GM18519 (cell line): ENCODE measurements around the gene ACBD4.
"Not testable (repeated sequence)": the region's sequence is repeated elsewhere in the genome, so short reads cannot be mapped to it uniquely, and the experiment has no call there.

Experiments used
- ATAC-seq: cut with Tn5 transposase; IDR thresholded peaks from one replicate; pipeline ENCODE4 v1.9.1; 2021; ENCODE audit warnings: mild to moderate bottlenecking, moderate library complexity; ENCODE audit not compliant: unreplicated experiment, low FRiP score

ACBD4 gene

DNA sequence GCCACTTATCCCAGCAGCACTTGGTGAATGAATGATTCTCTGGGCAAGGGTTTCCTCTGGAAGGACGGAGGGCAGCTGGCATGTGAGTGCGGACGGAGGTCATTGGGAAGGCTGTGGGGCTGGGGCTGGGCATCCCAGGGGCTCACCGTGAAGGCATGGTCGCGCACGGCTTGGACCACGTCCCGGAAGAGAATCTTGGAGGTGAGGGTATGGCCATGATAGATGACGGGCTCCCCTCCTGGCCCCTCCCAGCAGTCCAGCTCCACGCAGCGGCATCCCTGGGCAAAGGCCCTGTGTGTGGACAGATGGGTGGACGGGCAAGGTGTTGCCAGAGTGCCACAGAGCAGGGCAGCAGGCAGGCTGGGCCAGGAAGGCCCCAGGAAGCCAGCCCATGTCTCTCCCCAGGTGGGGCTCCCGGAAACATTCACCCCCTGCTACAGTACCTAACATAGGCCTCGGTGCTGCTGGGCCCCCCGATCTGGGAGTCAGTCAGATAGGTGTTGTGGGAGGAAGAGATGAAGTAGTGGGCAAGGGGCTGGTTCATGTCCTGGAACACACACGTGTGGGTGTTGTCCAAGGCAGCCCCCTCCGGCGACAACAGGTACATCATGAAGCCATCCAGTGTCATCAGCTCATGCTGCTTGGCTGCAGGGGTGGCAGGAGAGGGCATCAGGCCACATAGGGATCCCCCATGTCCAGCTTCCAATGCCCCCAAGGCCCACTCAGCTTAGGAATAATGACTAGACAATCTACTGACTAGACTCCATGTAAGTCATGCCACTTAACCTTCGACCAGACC is 17.4 kb upstream of the ACBD4 start:
- ATAC-seq: no peak

DNA sequence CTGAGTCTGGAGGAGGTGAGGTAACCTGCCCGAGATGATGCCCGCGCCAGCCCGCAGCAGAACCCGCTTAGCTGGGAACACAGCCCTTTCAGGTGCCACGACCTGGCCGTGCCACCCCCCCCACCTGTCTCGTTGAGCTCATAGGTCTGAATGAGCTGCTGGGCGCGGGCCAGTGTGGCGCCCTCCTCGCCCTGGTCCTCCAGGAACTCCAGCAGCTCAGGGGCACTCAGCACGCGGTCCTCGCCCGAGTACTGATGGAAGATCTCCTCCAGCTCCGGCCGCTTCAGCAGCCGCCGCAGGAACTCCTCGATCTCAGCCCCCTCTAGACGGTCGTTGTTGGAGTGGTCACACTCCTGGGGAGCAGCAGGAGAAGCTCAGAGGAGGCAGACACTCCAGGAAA is 16.8 kb upstream of the ACBD4 start:
- no peak for ATAC-seq

DNA sequence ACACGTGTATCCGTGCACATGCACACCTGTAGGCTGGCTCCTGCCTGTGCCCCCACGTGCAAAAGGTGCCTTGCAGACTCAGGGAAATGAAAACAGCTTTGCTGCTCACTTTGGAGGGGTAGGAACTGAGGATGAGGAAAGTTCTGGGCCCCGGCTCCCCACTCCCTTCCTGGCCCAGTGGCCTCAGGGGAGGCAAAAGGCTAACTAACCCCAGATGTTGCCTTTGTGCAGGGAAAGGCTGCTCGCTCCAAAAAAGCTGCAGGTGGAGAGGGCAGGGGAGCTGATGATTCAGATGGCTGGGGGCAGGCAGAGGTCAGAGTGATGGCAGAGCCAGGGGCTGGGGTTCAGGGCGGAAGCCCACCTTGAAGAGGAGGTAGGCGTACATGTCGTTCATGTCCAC is 15.5 kb upstream of the ACBD4 start:
- no peak for ATAC-seq

DNA sequence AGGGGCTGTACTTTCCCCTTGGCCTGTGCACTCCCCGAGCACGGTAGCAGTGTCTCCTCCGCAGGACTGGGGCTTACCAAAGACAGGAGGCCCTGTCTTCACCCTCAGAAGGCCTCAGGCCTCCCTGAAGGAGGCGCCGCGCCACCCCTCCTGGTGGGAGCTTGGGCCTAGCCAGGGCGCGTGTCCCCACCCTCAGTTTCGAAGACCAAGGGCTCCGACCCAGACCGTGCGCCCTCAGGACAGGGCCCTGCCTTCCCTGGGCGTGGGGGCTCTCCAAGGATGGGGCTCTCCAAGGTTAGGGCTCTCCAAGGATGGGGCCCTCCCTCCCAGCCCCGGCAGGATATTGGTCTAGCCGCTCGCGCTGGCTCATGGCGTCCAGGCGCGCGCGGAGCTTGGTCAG is 14.9 kb upstream of the ACBD4 start:
- no peak for ATAC-seq

DNA sequence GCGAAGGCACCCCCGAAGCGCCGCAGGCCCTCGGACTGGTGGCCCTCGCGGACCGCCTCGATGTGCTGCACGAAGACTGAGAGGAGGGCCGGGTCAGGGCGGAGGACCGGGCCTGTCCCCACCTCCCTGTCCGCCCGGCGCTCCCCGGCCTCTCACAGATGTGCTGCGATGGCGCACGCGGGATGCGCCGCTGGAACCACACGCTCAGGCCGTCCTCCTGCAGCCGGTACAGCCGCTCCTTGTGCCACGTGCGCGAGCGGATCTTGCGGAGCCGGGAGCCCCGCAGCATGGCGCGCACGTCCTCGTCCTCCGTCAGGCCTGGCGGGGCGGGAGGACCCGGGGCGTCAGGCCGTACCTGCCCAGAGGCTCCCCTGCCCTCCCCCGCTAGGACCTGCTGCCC is 14.4 kb upstream of the ACBD4 start:
- no peak for ATAC-seq

DNA sequence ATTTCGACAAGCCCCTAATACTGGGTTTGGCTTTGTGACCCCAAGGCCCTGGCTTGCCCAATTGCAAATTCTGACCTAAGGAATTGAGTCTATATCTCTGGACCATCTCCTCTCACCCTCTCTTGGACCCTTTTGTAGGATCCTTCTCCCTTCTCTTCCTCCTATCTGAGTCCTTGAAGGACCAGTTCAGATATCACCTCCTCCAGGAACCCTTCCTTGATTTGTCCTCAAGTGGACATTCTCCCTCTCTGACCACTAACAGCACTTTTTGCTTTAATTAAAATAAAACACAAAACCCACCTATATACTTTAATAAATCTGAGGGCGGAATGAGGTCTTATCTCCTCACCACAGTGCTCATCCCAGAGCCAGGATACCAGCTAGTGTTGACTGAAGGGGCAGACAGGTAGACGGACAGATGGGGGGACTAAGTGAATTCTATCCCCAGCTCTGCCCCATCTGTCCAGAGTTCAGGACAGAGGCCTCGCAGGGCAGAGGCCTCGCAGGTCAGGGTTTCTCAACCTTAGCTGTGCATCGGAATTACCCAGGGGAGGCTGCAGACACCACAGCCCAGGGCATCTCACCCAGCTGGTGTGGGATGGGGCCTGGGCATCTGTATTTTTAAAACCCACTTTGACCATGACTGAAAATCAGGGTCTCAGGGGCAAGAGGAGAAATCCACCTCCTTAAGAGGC is 12.3 kb upstream of the ACBD4 start:
- no peak for ATAC-seq

DNA sequence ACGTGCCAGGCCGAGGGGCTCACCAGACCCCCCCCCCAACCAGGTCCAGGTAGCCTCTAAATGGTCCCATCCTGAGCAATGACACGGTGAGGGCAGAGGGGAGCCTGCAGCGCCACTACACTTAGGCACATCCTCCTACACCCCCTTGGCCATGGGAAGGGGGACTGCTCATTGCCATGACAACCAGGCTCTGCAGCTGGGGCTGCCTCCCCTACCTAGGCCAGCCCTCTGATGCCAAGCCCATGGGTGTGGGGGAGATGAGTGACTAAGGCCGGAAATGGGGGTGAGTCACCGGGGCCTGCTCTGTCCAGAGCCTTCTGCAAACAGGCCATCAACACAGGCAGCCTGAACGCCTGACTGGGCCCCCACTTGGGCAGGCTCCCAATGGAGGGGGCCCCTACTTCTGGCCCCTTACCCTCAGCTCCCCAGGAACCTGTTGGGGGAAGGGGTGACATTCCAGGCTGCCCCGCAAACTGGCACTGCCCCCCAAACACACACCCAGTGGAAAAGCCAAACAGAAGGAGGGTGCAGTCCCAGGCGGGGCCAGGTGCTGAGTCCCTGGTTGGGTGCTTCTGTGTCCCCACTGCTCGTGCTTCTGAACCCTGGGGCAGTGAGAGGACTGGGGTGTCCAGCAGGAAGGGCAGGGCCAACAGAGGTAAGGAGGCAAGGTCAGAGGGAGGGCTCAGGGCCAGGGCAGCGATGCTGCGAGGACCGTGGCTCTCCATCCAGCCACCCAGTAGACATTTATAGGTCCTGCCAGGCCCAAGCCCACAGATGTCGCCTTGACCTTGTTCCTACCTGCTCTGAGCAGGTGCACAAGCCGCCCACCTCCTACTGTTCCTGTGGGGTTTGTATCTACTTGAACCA is 11.3 kb upstream of the ACBD4 start:
- ATAC-seq: no peak

DNA sequence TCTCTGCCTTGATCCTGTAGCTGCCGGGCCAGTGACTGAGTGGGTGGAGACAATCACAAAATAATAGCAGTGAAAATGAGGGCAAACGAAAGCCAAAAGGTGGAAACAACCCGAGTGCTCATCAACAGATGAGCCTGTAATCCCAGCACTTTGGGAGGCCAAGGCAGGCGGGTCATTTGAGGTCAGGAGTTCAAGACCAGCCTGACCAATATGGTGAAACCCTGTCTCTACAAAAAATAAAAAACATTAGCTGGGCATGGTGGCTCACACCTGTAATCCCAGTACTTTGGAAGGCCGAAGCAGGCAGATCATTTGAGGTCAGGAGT is 10.7 kb upstream of the ACBD4 start:
- ATAC-seq: not testable (repeated sequence)

DNA sequence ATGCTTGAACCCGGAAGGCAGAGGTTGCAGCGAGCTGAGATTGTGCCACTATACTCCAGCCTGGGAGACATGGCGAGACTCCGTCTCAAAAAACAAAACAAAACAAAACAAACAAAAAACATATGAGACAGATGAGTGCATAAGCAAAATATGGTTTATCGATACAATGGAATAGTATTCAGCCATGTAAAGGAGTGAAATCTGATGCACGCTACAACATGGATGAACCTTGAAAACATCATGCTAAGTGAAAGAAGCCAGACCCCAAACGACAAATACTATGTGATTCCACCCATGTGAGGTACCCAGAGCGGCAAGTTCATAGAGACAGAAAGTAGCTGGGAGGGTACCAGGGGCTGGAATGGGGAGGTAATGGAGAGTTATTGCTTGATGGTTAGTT is 10.0 kb upstream of the ACBD4 start:
- no peak for ATAC-seq

DNA sequence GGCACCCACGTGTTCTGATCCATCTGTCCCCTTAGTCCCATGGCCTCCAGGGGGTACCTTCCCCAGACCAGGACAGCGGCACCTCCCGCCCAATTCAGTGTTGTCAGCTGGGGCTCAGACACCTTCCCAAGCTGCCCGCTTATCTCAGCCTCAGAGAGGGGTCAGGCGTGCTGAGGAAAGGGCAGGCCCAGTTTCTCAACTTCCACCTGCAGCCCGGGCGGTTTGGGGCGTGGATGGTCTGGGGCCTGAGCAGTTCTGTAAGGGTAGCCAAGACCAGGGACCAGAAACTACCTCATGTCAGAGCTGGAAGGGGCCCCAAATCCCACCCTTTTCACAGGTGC is 8.3 kb upstream of the ACBD4 start:
- ATAC-seq: no peak

DNA sequence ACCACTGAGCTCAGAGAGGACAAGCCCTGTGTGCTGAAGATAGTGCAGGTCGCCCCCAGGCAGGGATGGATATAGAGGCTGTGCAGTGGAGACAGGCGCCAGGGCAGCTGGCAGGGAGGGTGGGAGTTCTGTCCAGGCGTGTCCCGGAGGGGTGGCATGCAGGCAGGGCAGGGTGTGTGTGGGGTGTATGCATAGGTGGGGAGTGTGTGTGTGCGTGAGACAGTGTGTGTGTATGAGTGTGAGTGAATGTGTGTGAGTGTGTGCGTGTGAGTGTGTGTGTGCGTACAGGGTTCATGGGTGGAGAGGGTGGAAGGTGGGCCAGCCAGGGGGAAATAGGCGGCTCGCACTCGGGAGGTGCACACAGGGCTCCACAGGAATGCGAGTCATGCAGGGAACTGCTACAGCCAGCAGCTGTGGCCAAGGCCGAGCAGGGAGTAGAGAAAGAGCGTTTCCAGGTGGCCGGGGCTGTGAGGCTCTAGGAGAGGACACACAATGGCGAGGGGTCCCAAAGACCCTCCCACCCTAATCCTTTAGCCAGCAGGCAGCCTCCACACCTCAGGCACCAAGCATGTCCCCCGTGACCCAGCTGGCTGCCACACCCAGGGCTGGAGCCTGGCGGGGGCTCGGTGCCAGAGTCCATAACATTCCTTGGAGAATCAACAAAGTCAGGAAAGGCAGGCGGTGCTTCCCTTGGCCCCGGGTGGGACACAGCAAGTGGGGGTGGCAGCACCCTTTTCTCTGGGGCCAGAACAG is 7.8 kb upstream of the ACBD4 start:
- ATAC-seq: no peak

DNA sequence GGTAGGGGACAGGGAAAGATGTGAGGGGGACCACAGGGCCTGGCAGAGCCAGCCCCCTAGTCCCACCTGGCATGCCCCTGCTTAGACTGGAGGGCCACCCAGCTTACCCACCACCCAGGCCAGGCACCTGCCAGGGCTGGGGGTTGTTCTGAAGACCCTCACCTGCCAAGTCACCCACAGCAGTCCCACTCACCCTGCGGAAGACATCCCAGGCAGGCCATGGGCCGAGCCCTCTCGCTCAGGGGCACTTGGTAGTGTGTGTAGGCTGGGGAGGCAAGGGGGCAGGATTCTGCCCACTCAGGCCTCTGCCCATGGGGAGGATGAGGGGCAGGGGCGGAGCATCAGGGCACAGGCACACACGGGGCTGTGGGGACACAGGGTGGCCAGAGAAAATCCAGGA is 7.2 kb upstream of the ACBD4 start:
- ATAC-seq: no peak

DNA sequence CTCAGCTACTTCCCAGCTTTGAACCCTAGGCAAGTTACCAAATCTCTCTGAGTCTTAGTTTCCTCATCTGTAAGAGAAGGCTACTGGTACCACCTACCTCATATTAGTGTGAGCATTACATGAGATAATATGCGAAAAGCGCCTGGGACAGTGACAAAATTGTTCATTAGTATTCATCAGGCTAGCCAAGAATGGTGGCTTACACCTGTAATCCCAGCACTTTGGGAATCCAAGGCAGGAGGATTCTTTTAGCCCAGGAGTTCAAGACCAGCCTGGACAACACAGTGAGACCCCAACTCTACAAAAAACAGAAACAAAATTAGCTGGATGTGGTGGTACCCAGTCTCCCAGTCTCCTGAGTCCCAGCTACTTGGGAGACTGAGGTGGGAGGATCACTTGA is 6.5 kb upstream of the ACBD4 start:
- no peak for ATAC-seq

DNA sequence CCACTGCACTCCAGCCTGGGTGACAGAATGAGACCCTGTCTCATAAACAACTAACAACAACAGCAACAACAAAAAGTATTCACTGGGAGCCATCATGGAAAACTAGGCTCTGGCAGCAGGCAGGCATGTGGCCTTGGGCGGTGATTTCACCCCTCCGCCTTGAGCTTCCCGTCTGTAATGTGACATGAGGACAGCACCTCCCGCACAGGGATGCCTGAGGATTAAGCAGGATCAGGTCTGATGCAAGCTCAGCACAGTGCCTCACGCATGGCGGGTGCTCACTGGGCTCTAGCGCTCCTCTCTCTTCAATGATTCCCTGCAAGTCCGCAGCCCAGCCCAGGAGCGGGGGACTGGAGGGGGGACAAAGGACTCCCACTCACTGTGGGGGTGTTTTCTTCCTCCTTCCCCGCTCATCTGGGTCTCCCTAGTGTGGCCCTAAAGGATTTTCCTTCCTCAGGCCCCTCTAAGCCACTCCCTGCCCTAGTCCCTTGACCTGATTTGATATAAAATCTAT is 6.0 kb upstream of the ACBD4 start:
- ATAC-seq: no peak

DNA sequence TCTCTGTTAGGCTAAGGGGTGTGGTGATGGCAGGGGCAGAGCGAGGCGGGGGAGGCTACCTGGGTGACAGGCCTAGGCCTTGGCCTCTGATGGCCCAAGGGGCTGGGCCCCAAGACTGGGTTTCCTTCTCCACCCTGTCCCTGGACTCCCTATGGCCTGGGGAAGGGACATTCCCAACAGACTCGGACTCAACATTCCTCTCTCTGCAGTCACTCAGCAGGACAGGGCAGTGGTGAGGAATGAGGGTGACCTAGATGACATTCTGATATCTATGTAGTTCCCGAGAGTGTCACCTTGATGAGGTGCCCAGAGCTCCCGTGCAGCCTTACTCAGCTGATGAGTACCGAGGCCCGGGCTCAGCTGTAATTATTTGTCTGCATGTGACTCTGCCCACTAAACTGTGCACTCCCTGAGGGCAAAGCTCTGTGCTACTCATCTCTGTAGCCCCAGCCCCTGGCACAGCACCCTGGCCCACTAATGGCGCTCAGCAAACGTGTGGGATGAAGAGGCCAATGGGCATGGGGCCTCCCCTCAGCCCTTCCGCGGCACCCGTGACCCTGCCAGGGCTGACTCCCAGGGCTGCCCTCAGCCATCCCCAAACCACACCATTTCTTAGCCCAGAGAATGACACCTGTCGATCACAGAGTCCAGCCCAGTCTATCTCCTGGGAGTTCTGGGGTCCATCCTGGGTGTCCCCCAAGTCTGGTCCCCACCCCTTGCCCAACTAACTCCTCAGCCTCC is 5.4 kb upstream of the ACBD4 start:
- no peak for ATAC-seq

DNA sequence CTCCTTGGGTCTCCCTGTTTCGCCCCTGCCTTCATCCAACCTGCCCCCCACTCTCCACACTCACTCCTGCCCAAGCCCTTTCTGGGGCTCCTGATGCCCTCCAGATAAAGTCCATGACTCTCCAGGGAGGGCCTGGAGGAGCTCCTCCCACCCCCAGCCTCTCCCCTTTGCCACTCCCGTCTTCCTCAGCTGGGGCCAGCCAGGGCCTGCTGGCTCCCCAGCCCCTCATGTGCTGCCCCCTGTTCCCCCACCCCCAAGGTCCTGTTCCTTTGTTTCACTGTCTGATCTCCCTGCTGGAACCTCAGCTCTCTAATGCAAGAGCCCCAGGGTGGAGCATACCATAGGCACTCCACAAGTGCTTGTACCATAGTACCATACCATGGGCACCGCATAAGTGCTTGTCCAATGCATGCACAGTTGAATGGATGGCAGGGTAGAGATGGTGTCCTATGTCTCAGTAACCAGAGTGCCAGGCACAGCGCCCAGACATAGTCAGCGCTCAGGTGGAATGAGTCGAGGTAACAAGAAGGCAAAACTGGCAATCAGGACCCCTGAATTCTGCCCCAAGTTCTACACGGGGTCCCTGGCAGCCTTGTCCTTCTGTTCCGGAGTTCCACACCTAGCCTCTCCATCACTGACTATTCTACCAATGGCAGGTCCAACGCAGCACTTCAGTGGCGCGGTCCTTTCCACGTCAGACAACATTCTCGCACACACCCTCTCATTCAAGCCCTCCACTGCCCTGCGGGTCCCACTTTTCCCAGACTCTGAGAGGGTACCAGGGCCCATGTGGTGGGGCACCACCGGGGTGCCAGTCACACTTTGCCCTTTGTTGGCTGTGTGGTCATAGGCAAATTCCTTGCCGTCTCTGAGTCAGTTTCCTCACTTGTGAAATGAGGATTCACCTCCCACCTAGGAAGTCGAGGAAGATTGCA is 4.5 kb upstream of the ACBD4 start:
- ATAC-seq: no peak

DNA sequence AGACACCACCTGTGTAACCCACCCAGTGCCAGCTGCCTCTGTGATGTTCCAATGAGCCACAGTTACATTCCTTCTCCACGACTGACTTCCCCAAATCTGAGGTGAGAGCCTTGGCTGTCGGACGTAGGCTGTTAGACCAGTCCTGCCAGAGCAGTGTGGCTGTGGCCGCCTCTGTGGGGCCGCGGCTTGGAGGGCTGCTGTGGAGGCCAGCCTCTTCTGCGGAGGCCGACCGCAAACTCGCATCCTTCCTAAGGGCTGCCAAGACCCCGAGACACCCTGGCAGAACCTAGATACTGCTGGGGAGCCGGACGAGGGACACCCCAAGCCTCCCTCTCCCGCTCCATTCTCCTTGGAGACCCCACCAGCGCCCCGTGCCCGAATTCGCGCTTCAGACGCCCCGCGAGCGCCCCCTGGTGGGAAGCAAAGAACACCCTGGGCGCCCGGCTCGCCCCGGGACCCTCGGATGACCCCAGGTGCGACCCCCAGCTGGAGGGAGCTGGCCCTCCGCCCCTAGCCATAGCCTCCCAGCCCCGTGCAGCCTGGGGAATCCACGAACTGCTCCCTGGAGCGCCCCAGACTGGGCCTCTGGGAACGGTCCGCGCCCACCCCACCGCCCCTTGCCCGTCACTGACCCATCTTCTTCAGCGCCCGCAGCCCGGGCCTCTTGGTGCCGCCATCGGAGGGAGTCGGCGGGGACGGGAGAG is 3.7 kb upstream of the ACBD4 start:
- ATAC-seq: no peak

DNA sequence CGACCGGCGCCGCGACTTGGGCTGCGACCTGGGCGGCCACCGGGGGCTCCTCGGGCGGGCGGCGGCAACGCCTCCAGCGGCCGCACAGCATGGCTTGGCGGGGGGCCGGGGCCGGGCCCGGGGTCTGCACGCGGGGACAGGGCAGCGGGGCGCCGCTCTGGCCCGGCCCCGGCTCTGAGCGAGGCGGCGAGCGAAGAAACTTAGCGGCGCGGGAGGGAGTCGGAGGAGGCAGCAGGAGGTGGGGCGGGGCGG is 3.2 kb upstream of the ACBD4 start, which contains the start of gene PLCD3:
TSS of gene PLCD3 (minus strand) at position 196 of the 252 bp plus-strand sequence. CDS start at position 91, 105 bp downstream.
- ATAC-seq: no peak
